Hepatocyte (in vitro differentiated cells): ENCODE results near the gene ETV6.

Experiments
- EZH2 ChIP-seq: fragments of 200-600 bp; sonication (generic); IDR thresholded peaks from 2 replicates; pipeline ENCODE4 v1.6.1; 2016; ENCODE audit warnings: antibody characterized with exemption, mild to moderate bottlenecking, borderline replicate concordance
- EZH2phosphoT487 ChIP-seq: fragments of 200-600 bp; sonication (generic); IDR thresholded peaks from one replicate; pipeline ENCODE4 v1.6.1; 2018; ENCODE audit warnings: antibody characterized with exemption, mild to moderate bottlenecking, low read depth, moderate library complexity; ENCODE audit not compliant: unreplicated experiment, severe bottlenecking
- TF ChIP-seq, protein P1 (sequence below): fragments of 200-600 bp; sonication (generic); IDR thresholded peaks from 2 replicates; pipeline ENCODE4 v1.5.1; 2016; ENCODE audit warnings: antibody characterized with exemption, mild to moderate bottlenecking; ENCODE audit not compliant: poor library complexity

DNA sequence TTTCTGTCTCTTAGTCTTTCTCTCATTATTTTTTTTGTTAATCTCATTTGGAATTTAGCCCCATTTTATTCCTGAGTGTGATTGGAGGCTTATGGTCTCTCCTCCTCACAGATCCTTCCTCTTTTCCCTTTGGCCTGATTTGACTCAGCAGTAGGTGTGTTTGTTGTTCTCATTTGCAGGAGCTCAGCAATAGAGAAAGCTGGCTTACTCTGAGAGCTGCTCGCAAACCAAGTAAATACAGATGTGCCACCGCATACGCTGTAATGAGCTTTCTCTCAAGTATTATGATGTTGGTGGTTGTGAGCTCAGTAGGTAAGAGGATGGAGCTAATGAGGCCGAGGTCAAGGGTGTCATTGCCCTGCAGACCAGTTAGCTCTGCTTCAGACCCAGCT, 206.5 kb downstream of the ETV6 start:
- TF ChIP-seq, protein P1, sequence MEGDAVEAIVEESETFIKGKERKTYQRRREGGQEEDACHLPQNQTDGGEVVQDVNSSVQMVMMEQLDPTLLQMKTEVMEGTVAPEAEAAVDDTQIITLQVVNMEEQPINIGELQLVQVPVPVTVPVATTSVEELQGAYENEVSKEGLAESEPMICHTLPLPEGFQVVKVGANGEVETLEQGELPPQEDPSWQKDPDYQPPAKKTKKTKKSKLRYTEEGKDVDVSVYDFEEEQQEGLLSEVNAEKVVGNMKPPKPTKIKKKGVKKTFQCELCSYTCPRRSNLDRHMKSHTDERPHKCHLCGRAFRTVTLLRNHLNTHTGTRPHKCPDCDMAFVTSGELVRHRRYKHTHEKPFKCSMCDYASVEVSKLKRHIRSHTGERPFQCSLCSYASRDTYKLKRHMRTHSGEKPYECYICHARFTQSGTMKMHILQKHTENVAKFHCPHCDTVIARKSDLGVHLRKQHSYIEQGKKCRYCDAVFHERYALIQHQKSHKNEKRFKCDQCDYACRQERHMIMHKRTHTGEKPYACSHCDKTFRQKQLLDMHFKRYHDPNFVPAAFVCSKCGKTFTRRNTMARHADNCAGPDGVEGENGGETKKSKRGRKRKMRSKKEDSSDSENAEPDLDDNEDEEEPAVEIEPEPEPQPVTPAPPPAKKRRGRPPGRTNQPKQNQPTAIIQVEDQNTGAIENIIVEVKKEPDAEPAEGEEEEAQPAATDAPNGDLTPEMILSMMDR, result no peak
- TF ChIP-seq EZH2, result no peak
- no peak for TF ChIP-seq EZH2phosphoT487
